ENCODE data around the gene CDKL5.
A peak's percentile ranks its signal among the peaks of the same experiment; 100 is the strongest.
"Not testable (repeated sequence)": the region's sequence is repeated elsewhere in the genome, so short reads cannot be mapped to it uniquely, and the experiment has no call there.

CDKL5 gene

GRCh38 chrX:18425199-18426003 lies at the start of gene CDKL5:
Gene CDKL5 (plus strand): TSS chrX:18425608. CDS start chrX:18507097, 81,489 bp downstream.
- DNase-seq (ENCODE audit: low read depth) = peak; percentile 93

GRCh38 chrX:18377796-18378195 lies 47.6 kb upstream of the CDKL5 start:
- peak; percentile 13 for DNase-seq (ENCODE audit: low read depth)

GRCh38 chrX:18389966-18390365 lies 35.4 kb upstream of the CDKL5 start:
- DNase-seq (ENCODE audit: low read depth) = no peak

- peak; percentile 57 for DNase-seq (ENCODE audit: low read depth)
Observed at GRCh38 chrX:18390941-18391538, 34.4 kb upstream of the CDKL5 start.

GRCh38 chrX:18394477-18394876 lies 30.9 kb upstream of the CDKL5 start:
- DNase-seq (ENCODE audit: low read depth) = no peak

- no peak for DNase-seq (ENCODE audit: low read depth)
Observed at GRCh38 chrX:18401848-18402213, 23.6 kb upstream of the CDKL5 start.

GRCh38 chrX:18406531-18407266 lies 18.7 kb upstream of the CDKL5 start:
- no peak for DNase-seq (ENCODE audit: low read depth)

- DNase-seq (ENCODE audit: low read depth) = peak; percentile 41
Observed at GRCh38 chrX:18410038-18410437, 15.4 kb upstream of the CDKL5 start.

- peak; percentile 61 for DNase-seq (ENCODE audit: low read depth)
Observed at GRCh38 chrX:18415386-18415785, 10.0 kb upstream of the CDKL5 start.

- DNase-seq (ENCODE audit: low read depth) = peak; percentile 85
Observed at GRCh38 chrX:18422325-18422724, 3.1 kb upstream of the CDKL5 start.

GRCh38 chrX:18422886-18423285 lies 2.5 kb upstream of the CDKL5 start:
- DNase-seq (ENCODE audit: low read depth) = peak; percentile 13

GRCh38 chrX:18424482-18425198 lies 768 bp upstream of the CDKL5 start:
- DNase-seq (ENCODE audit: low read depth) = peak; percentile 16

GRCh38 chrX:18426004-18426320 lies 554 bp downstream of the CDKL5 start:
- no peak for DNase-seq (ENCODE audit: low read depth)

- DNase-seq (ENCODE audit: low read depth) = no peak
Observed at GRCh38 chrX:18428006-18428405, 2.6 kb downstream of the CDKL5 start.

GRCh38 chrX:18433288-18433687 lies 7.9 kb downstream of the CDKL5 start:
- not testable (repeated sequence) for DNase-seq (ENCODE audit: low read depth)

GRCh38 chrX:18434896-18435295 lies 9.5 kb downstream of the CDKL5 start:
- DNase-seq (ENCODE audit: low read depth) = no peak

GRCh38 chrX:18436017-18436416 lies 10.6 kb downstream of the CDKL5 start:
- DNase-seq (ENCODE audit: low read depth) = no peak

- no peak for DNase-seq (ENCODE audit: low read depth)
Observed at GRCh38 chrX:18440835-18441234, 15.4 kb downstream of the CDKL5 start.

- DNase-seq (ENCODE audit: low read depth) = no peak
Observed at GRCh38 chrX:18441780-18442367, 16.5 kb downstream of the CDKL5 start.

- peak; percentile 60 for DNase-seq (ENCODE audit: low read depth)
Observed at GRCh38 chrX:18448416-18448815, 23.0 kb downstream of the CDKL5 start.

- DNase-seq (ENCODE audit: low read depth) = no peak
Observed at GRCh38 chrX:18449236-18449635, 23.8 kb downstream of the CDKL5 start.

GRCh38 chrX:18455384-18455783 lies 30.0 kb downstream of the CDKL5 start:
- DNase-seq (ENCODE audit: low read depth) = no peak

Data from amniotic epithelial cell (primary cell).